Measurements from ENCODE around the gene SEMG2. TPM values are rescaled to one million over a fixed set of nuclear protein-coding genes. Genes with fewer than 3 reads are reported as not detected.

The SEMG2 gene
- total RNA-seq, 1 experiment from 2014 or later: not detected

- Histone ChIP-seq H3K9ac (ENCODE audit: low read length) (no peak overlapping the region), H3K4me1 (ENCODE audit: control insufficient read depth in 1 of 2, insufficient read depth in 2 of 2, low read length in 2 of 2) (no peaks in the 10 kb centered on the region), H3K36me3 (ENCODE audit: control insufficient read depth in 1 of 2, insufficient read depth in 2 of 2, low read length in 2 of 2) (no peaks in the 10 kb centered on the region), H3K27me3 (ENCODE audit: insufficient read depth, low read length) (peaks cover 11% of the 10 kb centered on the region; the same call in 1 of the 2 replicates), H3K79me2 (ENCODE audit: insufficient read depth, low read length) (no peaks in the 10 kb centered on the region), H2AFZ (ENCODE audit: low read depth, low read length, poor library complexity, severe bottlenecking) (no peak overlapping the region), H3K4me2 (ENCODE audit: low read length) (no peak overlapping the region), H3K4me3 (replicated peaks in 1 of 2; ENCODE audit: low read depth in 1 of 2, low read length in 2 of 2) (no peak overlapping the region), H3K9me2 (ENCODE audit: insufficient read depth) (no peaks in the 10 kb centered on the region), H3K27ac (ENCODE audit: low read depth, low read length) (no peak overlapping the region), H4K20me1 (ENCODE audit: insufficient read depth) (no peaks in the 10 kb centered on the region), H3K9me3 (ENCODE audit: control insufficient read depth in 1 of 2, insufficient read depth in 1 of 2, low read depth in 1 of 2, low read length in 2 of 2) (no peaks in the 10 kb centered on the region)
- intact Hi-C loops (cut with micrococcal nuclease): no loop called here
- BruUV-seq (replicated peaks): no TSS peak
- ATAC-seq (no peak), DNase-seq (ENCODE audit: low read depth, low spot score) (no peak)
- TF ChIP-seq TCF7L2 (IDR thresholded peaks at IDR 0.05; ENCODE audit: borderline replicate concordance, extremely low read depth, insufficient read depth, insufficient read length) (no peak), ZNF274 (IDR thresholded peaks at IDR 0.05; ENCODE audit: low read depth, low read length) (no peak), MAX (IDR thresholded peaks at IDR 0.05) (no peak), ZBTB33 (IDR thresholded peaks at IDR 0.05; ENCODE audit: extremely low read depth, insufficient replicate concordance, low read length) (no peak), ATF3 (IDR thresholded peaks at IDR 0.05) (no peak)
- ChIA-PET POLR2A (no interaction called here), RAD21 (ENCODE audit: low non-redundant PET in 1 of 2, low total read pairs in 2 of 2, uncharacterized antibody in 2 of 2, unreplicated experiment in 2 of 2) (no interaction called here), CTCF (no interaction called here)
Measured at GRCh38 chr20:45212836-45213235, 8.3 kb upstream of the SEMG2 start.

GRCh38 chr20:45218124-45218523 is 3.0 kb upstream of the SEMG2 start:
- H4K20me1 ChIP-seq (ENCODE audit: insufficient read depth): no peaks in the 10 kb centered on the region
- no peaks in the 10 kb centered on the region for H3K79me2 ChIP-seq (ENCODE audit: insufficient read depth, low read length)
- H3K4me3 ChIP-seq (replicated peaks in 1 of 2; ENCODE audit: low read depth in 1 of 2, low read length in 2 of 2): no peak overlapping the region
- no peaks in the 10 kb centered on the region for H3K36me3 ChIP-seq (ENCODE audit: control insufficient read depth in 1 of 2, insufficient read depth in 2 of 2, low read length in 2 of 2)
- no peak overlapping the region for H3K9ac ChIP-seq (ENCODE audit: low read length)
- DNase-seq (ENCODE audit: low read depth, low spot score) (no peak), ATAC-seq (no peak)
- H3K9me3 ChIP-seq (ENCODE audit: control insufficient read depth in 1 of 2, insufficient read depth in 1 of 2, low read depth in 1 of 2, low read length in 2 of 2): no peaks in the 10 kb centered on the region
- intact Hi-C loops (cut with micrococcal nuclease): no loop called here
- H3K9me2 ChIP-seq (ENCODE audit: insufficient read depth): no peaks in the 10 kb centered on the region
- H3K4me1 ChIP-seq (ENCODE audit: control insufficient read depth in 1 of 2, insufficient read depth in 2 of 2, low read length in 2 of 2): no peaks in the 10 kb centered on the region
- peaks cover 29% of the 10 kb centered on the region for H3K27me3 ChIP-seq (ENCODE audit: insufficient read depth, low read length)
- H2AFZ ChIP-seq (ENCODE audit: low read depth, low read length, poor library complexity, severe bottlenecking): no peak overlapping the region
- H3K27ac ChIP-seq (ENCODE audit: low read depth, low read length): no peak overlapping the region
- RAD21 ChIA-PET (ENCODE audit: low non-redundant PET in 1 of 2, low total read pairs in 2 of 2, uncharacterized antibody in 2 of 2, unreplicated experiment in 2 of 2): no interaction called here
- POLR2A ChIA-PET: no interaction called here
- BruUV-seq (replicated peaks): no TSS peak
- CTCF ChIA-PET: interaction anchor here (2.3 kb wide), 1 partner anchor 11 kb away, joined by 8 read pairs; no protein-coding TSS in a partner anchor
- H3K4me2 ChIP-seq (ENCODE audit: low read length): no peak overlapping the region
- no peak for TF ChIP-seq REST (IDR thresholded peaks at IDR 0.05; ENCODE audit: low read depth)
- TF ChIP-seq EZH2 (IDR thresholded peaks at IDR 0.05): no peak
- TF ChIP-seq ELF1 (IDR thresholded peaks at IDR 0.05; ENCODE audit: borderline replicate concordance, low read depth): no peak
- no peak for TF ChIP-seq EGR1 (IDR thresholded peaks at IDR 0.05; ENCODE audit: low read depth)
- no peak for TF ChIP-seq CTCF (IDR thresholded peaks at IDR 0.05 in 2 of 3, conservative IDR thresholded peaks at IDR 0.05 in 1 of 3; ENCODE audit: borderline replicate concordance in 1 of 3, insufficient read depth in 1 of 3, low read depth in 2 of 3, low read length in 2 of 3)
- no peak for TF ChIP-seq YY1 (IDR thresholded peaks at IDR 0.05; ENCODE audit: extremely low read depth, insufficient replicate concordance, low read depth, low read length)
- TF ChIP-seq CEBPB (IDR thresholded peaks at IDR 0.05; ENCODE audit: low read depth): no peak
